Activated CD8-positive, alpha-beta memory T cell treated with anti-CD3 and anti-CD28 coated beads for 36 hours (primary cell): ENCODE data around the gene FAM53B. TPM values are rescaled to one million over a fixed set of nuclear protein-coding genes. Genes with fewer than 3 reads are reported as not detected.

Source experiments
- CTCF ChIA-PET: fragments of 350-600 bp; sonication (Branson Sonifier 250); formaldehyde crosslinking; loops from one replicate; lab custom pipeline; 2021; ENCODE audit warnings: antibody characterized with exemption; lab: Charles Lee
- POLR2A ChIA-PET: fragments of 350-600 bp; sonication (Branson Sonifier 250); formaldehyde crosslinking; loops from one replicate; lab custom pipeline; 2021; ENCODE audit warnings: antibody characterized with exemption; lab: Charles Lee
- total RNA-seq, 2 experiments: library from RNA; stranded (reverse); gene quantifications; one replicate each; pipeline ENCODE4 v1.2.3, GENCODE V29; 2021

FAM53B gene
- total RNA-seq, 2 experiments from 2014 or later, result 20.6 to 21.5 TPM

GRCh38 chr10:124681626-124682552 lies 62.3 kb downstream of the FAM53B start:
- CTCF ChIA-PET, result interaction anchor here (1.0 kb wide), 1 partner anchor 37 kb away, joined by 3 read pairs; no protein-coding TSS in a partner anchor
- POLR2A ChIA-PET, result no interaction called here

- CTCF ChIA-PET, result interaction anchor here (1.8 kb wide), 1 partner anchor 8 kb away, joined by 6 read pairs; no protein-coding TSS in a partner anchor
- POLR2A ChIA-PET, result no interaction called here
Observed at GRCh38 chr10:124681091-124681490, 63.1 kb downstream of the FAM53B start.

GRCh38 chr10:124680675-124681074 lies 63.5 kb downstream of the FAM53B start:
- ChIA-PET CTCF (interaction anchor here (1.8 kb wide), 1 partner anchor 9 kb away, joined by 6 read pairs; no protein-coding TSS in a partner anchor), POLR2A (no interaction called here)

GRCh38 chr10:124679401-124679800 lies 64.8 kb downstream of the FAM53B start:
- ChIA-PET POLR2A (no interaction called here), CTCF (interaction anchor here (1.4 to 1.8 kb wide), 3 partner anchors 9 to 39 kb away, joined by 3 to 13 read pairs (median 6); no protein-coding TSS in a partner anchor)

- POLR2A ChIA-PET, result no interaction called here
- CTCF ChIA-PET, result interaction anchor here (1.0 to 1.4 kb wide), 3 partner anchors 10 to 54 kb away, joined by 3 to 13 read pairs (median 3); no protein-coding TSS in a partner anchor
Observed at GRCh38 chr10:124678557-124679240, 65.5 kb downstream of the FAM53B start.

- CTCF ChIA-PET, result interaction anchor here (1.0 to 1.9 kb wide), 4 partner anchors 10 to 55 kb away, joined by 3 to 13 read pairs (median 4); no protein-coding TSS in a partner anchor
- POLR2A ChIA-PET, result no interaction called here
Observed at GRCh38 chr10:124677749-124678556, 66.2 kb downstream of the FAM53B start.

- ChIA-PET POLR2A (no interaction called here), CTCF (interaction anchor here (1.9 kb wide), 1 partner anchor 41 kb away, joined by 6 read pairs; no protein-coding TSS in a partner anchor)
Observed at GRCh38 chr10:124677293-124677699, 66.9 kb downstream of the FAM53B start.

GRCh38 chr10:124676416-124677062 lies 67.6 kb downstream of the FAM53B start:
- CTCF ChIA-PET, result interaction anchor here (0.6 to 1.9 kb wide), 2 partner anchors 42 to 56 kb away, joined by 3 to 6 read pairs; no protein-coding TSS in a partner anchor
- POLR2A ChIA-PET, result no interaction called here

GRCh38 chr10:124675824-124676223 lies 68.4 kb downstream of the FAM53B start:
- ChIA-PET POLR2A (no interaction called here), CTCF (interaction anchor here (0.6 to 1.9 kb wide), 2 partner anchors 43 to 57 kb away, joined by 3 to 6 read pairs; no protein-coding TSS in a partner anchor)

- CTCF ChIA-PET, result interaction anchor here (0.7 kb wide), 1 partner anchor 15 kb away, joined by 3 read pairs; no protein-coding TSS in a partner anchor
- POLR2A ChIA-PET, result no interaction called here
Observed at GRCh38 chr10:124675261-124675660, 68.9 kb downstream of the FAM53B start.

GRCh38 chr10:124674768-124675222 lies 69.4 kb downstream of the FAM53B start:
- POLR2A ChIA-PET, result no interaction called here
- CTCF ChIA-PET, result interaction anchor here (0.7 kb wide), 1 partner anchor 15 kb away, joined by 3 read pairs; no protein-coding TSS in a partner anchor

- POLR2A ChIA-PET, result interaction anchor here (1.3 to 3.2 kb wide), 2 partner anchors 17 to 23 kb away, joined by 4 to 14 read pairs; no protein-coding TSS in a partner anchor
- CTCF ChIA-PET, result interaction anchor here (1.4 to 2.3 kb wide), 5 partner anchors 14 to 69 kb away, joined by 5 to 6 read pairs (median 5); no protein-coding TSS in a partner anchor
Observed at GRCh38 chr10:124672181-124672638, 72.0 kb downstream of the FAM53B start.

- ChIA-PET POLR2A (interaction anchor here (1.3 to 3.2 kb wide), 2 partner anchors 17 to 23 kb away, joined by 4 to 14 read pairs; no protein-coding TSS in a partner anchor), CTCF (interaction anchor here (0.8 to 2.3 kb wide), 9 partner anchors 9 to 69 kb away, joined by 3 to 6 read pairs (median 5); no protein-coding TSS in a partner anchor)
Observed at GRCh38 chr10:124671486-124672075, 72.6 kb downstream of the FAM53B start.

- POLR2A ChIA-PET, result interaction anchor here (1.3 to 3.2 kb wide), 2 partner anchors 18 to 22 kb away, joined by 4 to 14 read pairs; no protein-coding TSS in a partner anchor
- CTCF ChIA-PET, result interaction anchor here (1.1 to 2.3 kb wide), 8 partner anchors 8 to 70 kb away, joined by 3 to 6 read pairs (median 5); no protein-coding TSS in a partner anchor
Observed at GRCh38 chr10:124670849-124671248, 73.3 kb downstream of the FAM53B start.

- CTCF ChIA-PET, result interaction anchor here (1.4 to 2.3 kb wide), 4 partner anchors 7 to 71 kb away, joined by 3 to 6 read pairs (median 5); no protein-coding TSS in a partner anchor
- POLR2A ChIA-PET, result no interaction called here
Observed at GRCh38 chr10:124669824-124670654, 74.1 kb downstream of the FAM53B start.
